ENCODE results near the gene ITGB6.
A peak's percentile ranks its signal among the peaks of the same experiment; 100 is the strongest.

ITGB6 gene

DNA sequence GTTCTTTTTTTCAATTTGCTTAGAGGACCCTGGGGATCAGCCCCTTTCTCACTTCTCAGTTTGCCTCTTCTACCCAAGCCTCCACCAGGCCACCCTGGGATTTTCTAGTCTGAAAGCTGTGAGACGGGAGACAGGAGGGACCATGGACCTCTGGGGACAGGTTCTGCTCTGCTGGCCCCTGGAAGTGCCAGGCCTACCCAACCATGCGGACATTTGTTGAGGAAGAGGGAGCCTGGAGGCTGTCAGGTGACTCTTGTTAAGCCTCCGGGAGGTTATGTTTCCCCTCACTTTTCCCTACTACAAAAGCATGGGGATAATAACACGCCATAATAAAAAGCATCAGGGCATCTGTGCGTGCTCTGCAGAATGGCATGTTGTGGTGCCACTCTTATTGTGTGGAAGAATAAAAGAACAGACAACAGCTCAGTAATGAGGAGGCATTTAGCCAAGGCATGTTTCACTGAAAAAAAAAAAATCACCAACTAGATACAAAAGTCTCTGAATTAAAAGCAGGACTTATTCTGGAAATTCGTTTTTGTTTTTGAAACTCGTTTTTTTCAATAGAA lies 89.3 kb downstream of the ITGB6 start:
- no peak for DNase-seq (ENCODE audit: low spot score)
- TF ChIP-seq, protein P1, sequence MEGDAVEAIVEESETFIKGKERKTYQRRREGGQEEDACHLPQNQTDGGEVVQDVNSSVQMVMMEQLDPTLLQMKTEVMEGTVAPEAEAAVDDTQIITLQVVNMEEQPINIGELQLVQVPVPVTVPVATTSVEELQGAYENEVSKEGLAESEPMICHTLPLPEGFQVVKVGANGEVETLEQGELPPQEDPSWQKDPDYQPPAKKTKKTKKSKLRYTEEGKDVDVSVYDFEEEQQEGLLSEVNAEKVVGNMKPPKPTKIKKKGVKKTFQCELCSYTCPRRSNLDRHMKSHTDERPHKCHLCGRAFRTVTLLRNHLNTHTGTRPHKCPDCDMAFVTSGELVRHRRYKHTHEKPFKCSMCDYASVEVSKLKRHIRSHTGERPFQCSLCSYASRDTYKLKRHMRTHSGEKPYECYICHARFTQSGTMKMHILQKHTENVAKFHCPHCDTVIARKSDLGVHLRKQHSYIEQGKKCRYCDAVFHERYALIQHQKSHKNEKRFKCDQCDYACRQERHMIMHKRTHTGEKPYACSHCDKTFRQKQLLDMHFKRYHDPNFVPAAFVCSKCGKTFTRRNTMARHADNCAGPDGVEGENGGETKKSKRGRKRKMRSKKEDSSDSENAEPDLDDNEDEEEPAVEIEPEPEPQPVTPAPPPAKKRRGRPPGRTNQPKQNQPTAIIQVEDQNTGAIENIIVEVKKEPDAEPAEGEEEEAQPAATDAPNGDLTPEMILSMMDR (IDR thresholded peaks at IDR 0.05) = no peak
- Histone ChIP-seq H3K4me3 (no peak overlapping the region), H3K27ac (no peak overlapping the region)

- DNase-seq (ENCODE audit: low spot score) = no peak
- H3K27ac ChIP-seq = no peak overlapping the region
- TF ChIP-seq, protein P1 (IDR thresholded peaks at IDR 0.05) = peak; percentile 57
Observed at GRCh38 chr2:160109939-160110673, 90.0 kb downstream of the ITGB6 start.

DNA sequence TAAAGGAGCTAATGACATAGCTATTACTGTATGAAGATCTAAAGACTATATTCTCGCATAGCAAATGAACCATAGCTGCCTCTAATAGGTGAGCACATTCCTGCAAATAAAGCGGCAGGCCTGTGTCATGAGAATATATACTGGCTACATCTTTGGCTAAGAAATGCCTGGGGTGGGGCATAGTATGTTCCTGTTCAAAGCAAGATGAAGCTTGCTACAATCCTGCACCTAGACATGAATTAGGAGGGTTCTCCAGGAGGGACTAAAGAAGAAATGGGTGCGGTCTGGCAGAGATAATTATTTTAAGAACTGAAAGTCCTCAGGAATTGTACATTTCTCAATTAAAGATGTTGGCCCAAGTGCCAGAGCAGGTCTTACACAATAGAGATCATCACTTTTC lies 90.8 kb downstream of the ITGB6 start:
- TF ChIP-seq, protein P1 (IDR thresholded peaks at IDR 0.05) = no peak
- Histone ChIP-seq H3K4me3 (no peak overlapping the region), H3K27ac (no peak overlapping the region)
- no peak for DNase-seq (ENCODE audit: low spot score)

More at GRCh38 chr2:160109939-160110673, 90.0 kb downstream of the ITGB6 start:
- H3K4me3 ChIP-seq = no peak overlapping the region

DNA sequence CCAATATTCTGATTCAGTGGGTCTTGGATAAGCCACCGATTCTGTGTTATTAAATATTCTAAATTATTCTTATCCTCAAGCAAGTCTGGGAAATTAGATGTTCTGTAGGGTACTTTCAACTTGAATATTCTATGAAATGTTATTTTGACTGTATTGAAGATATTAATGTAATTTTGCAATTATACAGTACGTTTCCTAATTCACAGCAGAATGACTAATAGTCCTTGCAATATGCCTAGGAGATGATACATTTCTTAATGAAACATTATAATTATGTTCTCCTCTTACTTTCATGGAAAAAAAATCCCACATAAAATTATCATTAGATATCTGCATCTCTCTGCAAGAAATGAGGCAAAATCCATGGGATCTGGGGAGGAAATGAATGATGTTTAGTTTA lies 91.4 kb downstream of the ITGB6 start:
- DNase-seq (ENCODE audit: low spot score) = no peak
- TF ChIP-seq, protein P1 (IDR thresholded peaks at IDR 0.05) = no peak
- no peak overlapping the region for H3K27ac ChIP-seq
- no peak overlapping the region for H3K4me3 ChIP-seq

DNA sequence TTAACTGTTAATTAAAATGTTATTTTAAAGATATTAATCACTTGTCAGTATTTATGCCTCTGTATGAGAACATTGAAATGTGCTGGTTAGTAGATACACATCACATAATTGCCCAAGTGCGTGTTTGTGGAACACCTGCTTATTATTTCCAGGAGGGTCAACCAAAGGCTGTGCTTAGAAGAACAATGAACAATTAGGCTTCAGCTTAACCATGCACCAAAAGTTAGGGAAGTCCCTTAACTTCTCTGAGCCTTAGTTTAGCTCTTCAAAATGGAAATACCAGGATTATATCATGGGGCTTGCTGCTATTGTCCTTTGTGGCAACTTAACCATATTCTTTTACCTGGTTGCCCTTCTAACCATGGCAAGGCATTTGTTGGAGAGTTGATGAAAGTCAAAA lies 94.7 kb downstream of the ITGB6 start:
- Histone ChIP-seq H3K27ac (no peak overlapping the region), H3K4me3 (no peak overlapping the region)
- DNase-seq (ENCODE audit: low spot score) = no peak
- TF ChIP-seq, protein P1 (IDR thresholded peaks at IDR 0.05) = no peak

DNA sequence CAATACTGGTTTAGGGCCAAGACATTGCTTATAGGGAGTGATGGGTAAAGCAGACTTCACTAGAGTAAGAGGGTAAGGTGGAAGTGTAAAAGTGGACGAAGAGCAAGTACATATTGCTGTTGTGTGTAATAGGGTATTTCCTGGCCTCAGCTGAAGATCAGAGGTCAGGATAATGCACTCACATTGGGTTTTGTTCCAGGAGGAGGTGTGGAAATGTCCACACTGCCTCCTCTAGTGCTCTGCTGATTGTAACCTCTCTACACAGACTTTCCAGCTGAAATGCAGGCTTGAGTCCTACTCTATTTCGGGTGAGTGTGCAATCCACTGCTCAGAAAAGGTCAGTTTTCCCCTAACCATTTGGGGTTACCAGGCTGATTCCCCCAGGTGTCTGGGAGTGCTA lies 96.0 kb downstream of the ITGB6 start:
- H3K27ac ChIP-seq = no peak overlapping the region
- TF ChIP-seq, protein P1 (IDR thresholded peaks at IDR 0.05) = no peak
- no peak for DNase-seq (ENCODE audit: low spot score)
- H3K4me3 ChIP-seq = no peak overlapping the region

GRCh38 chr2:160097326-160097725 lies 102.7 kb downstream of the ITGB6 start:
- no peak for DNase-seq (ENCODE audit: low spot score)
- Histone ChIP-seq H3K4me3 (no peak overlapping the region), H3K27ac (no peak overlapping the region)
- TF ChIP-seq, protein P1 (IDR thresholded peaks at IDR 0.05) = no peak
